Glutamatergic neuron (in vitro differentiated cells): Measurements from ENCODE around the gene C17orf107. TPM values are rescaled to one million over a fixed set of nuclear protein-coding genes. Genes with fewer than 3 reads are reported as not detected.

Experiments
- DNase-seq: peaks from one replicate; pipeline ENCODE4 v3.0.0; 2022
- H3K27ac Mint-ChIP-seq: one replicate; pipeline ENCODE4 v1.8.0; 2020; ENCODE audit warnings: mild to moderate bottlenecking, mixed read lengths, inconsistent platforms; ENCODE audit not compliant: unreplicated experiment
- H3K27me3 Mint-ChIP-seq: one replicate; pipeline ENCODE4 v1.8.0; 2020; ENCODE audit warnings: mild to moderate bottlenecking, moderate library complexity, mixed read lengths, inconsistent platforms; ENCODE audit not compliant: unreplicated experiment
- H3K36me3 Mint-ChIP-seq: one replicate; pipeline ENCODE4 v1.8.0; 2020; ENCODE audit warnings: mild to moderate bottlenecking, mixed read lengths, inconsistent platforms; ENCODE audit not compliant: unreplicated experiment
- H3K4me1 Mint-ChIP-seq: one replicate; pipeline ENCODE4 v1.8.0; 2020; ENCODE audit warnings: mild to moderate bottlenecking, low read depth, mixed read lengths, inconsistent platforms; ENCODE audit not compliant: unreplicated experiment
- H3K4me3 Mint-ChIP-seq: one replicate; pipeline ENCODE4 v1.8.0; 2020; ENCODE audit warnings: mild to moderate bottlenecking, mixed read lengths, inconsistent platforms; ENCODE audit not compliant: unreplicated experiment
- H3K9me3 Mint-ChIP-seq: one replicate; pipeline ENCODE4 v1.8.0; 2020; ENCODE audit warnings: mild to moderate bottlenecking, moderate library complexity, mixed read lengths, inconsistent platforms; ENCODE audit not compliant: unreplicated experiment
- CTCF ChIP-seq: fragments of 200-600 bp; sonication (generic); IDR thresholded peaks from one replicate; pipeline ENCODE4 v1.5.0; 2021; ENCODE audit not compliant: partially characterized antibody, unreplicated experiment
- total RNA-seq: library from RNA; stranded (reverse); fragmentation: NEBNext Ultra II Directional; extraction: Animal tissue kit (Norgen Biotek cat#: 25700); gene quantifications from one replicate; pipeline ENCODE4 v1.2.1, GENCODE V29; 2021; ENCODE audit not compliant: unreplicated experiment

C17orf107 gene
- total RNA-seq, 1 donor from 2014 or later: 11.1 TPM

- H3K4me1 Mint-ChIP-seq: peaks cover 4% of the 10 kb centered on the region
- TF ChIP-seq CTCF: no peak
- DNase-seq: no peak
- H3K9me3 Mint-ChIP-seq: peaks cover 3% of the 10 kb centered on the region
- H3K4me3 Mint-ChIP-seq: no peak overlapping the region
- peaks cover 6% of the 10 kb centered on the region for H3K27me3 Mint-ChIP-seq
- H3K27ac Mint-ChIP-seq: no peak overlapping the region
- H3K36me3 Mint-ChIP-seq: no peaks in the 10 kb centered on the region
Measured at GRCh38 chr17:4887581-4887980, 11.8 kb upstream of the C17orf107 start.

GRCh38 chr17:4891411-4892410 lies 7.6 kb upstream of the C17orf107 start:
- no peak overlapping the region for H3K27ac Mint-ChIP-seq
- no peak for DNase-seq
- peaks cover 4% of the 10 kb centered on the region for H3K4me1 Mint-ChIP-seq
- no peaks in the 10 kb centered on the region for H3K36me3 Mint-ChIP-seq
- no peak overlapping the region for H3K4me3 Mint-ChIP-seq
- H3K27me3 Mint-ChIP-seq: peaks cover 6% of the 10 kb centered on the region
- H3K9me3 Mint-ChIP-seq: peaks cover 4% of the 10 kb centered on the region
- TF ChIP-seq CTCF: no peak

GRCh38 chr17:4892499-4893221 lies 6.7 kb upstream of the C17orf107 start:
- no peak for TF ChIP-seq CTCF
- H3K27me3 Mint-ChIP-seq: peaks cover 7% of the 10 kb centered on the region
- no peak overlapping the region for H3K27ac Mint-ChIP-seq
- DNase-seq: no peak
- H3K9me3 Mint-ChIP-seq: peaks cover 3% of the 10 kb centered on the region
- peaks cover 4% of the 10 kb centered on the region for H3K4me1 Mint-ChIP-seq
- H3K4me3 Mint-ChIP-seq: no peak overlapping the region
- no peaks in the 10 kb centered on the region for H3K36me3 Mint-ChIP-seq

GRCh38 chr17:4893272-4893671 lies 6.1 kb upstream of the C17orf107 start:
- H3K27ac Mint-ChIP-seq: no peak overlapping the region
- H3K4me1 Mint-ChIP-seq: peaks cover 4% of the 10 kb centered on the region
- no peak overlapping the region for H3K4me3 Mint-ChIP-seq
- peaks cover 7% of the 10 kb centered on the region for H3K27me3 Mint-ChIP-seq
- H3K9me3 Mint-ChIP-seq: peaks cover 3% of the 10 kb centered on the region
- TF ChIP-seq CTCF: no peak
- no peaks in the 10 kb centered on the region for H3K36me3 Mint-ChIP-seq
- DNase-seq: no peak
